NOMO-1 treated with dmso at 0.1 percent for 144 hours (cell line): ENCODE measurements around the gene RNF26.
"Not testable (repeated sequence)": the region's sequence is repeated elsewhere in the genome, so short reads cannot be mapped to it uniquely, and the experiment has no call there.

ENCODE experiments used
- DNase-seq: peaks from one replicate; lab custom pipeline; 2025; ENCODE audit not compliant: unreplicated experiment; lab: John Stamatoyannopoulos, UW

The RNF26 gene

GRCh38 chr11:119381181-119381988 is 47.1 kb downstream of the RNF26 start, which contains the start of gene USP2:
Gene USP2 (minus strand): TSS chr11:119381690. CDS start chr11:119373480, 8,210 bp downstream.
- peak; percentile 83 for DNase-seq

GRCh38 chr11:119382101-119382500 is 47.8 kb downstream of the RNF26 start:
- no peak for DNase-seq

GRCh38 chr11:119382513-119382912 is 48.2 kb downstream of the RNF26 start:
- not testable (repeated sequence) for DNase-seq

GRCh38 chr11:119384332-119384731 is 50.0 kb downstream of the RNF26 start:
- no peak for DNase-seq
